H1 (cell line): Measurements from ENCODE around the gene HEATR9. TPM values are rescaled to one million over a fixed set of nuclear protein-coding genes. Genes with fewer than 3 reads are reported as not detected.

ENCODE experiments used
- CTCF ChIA-PET: fragments of 300-600 bp; sonication (Branson Sonifier 250); formaldehyde crosslinking; loops from one replicate; lab custom pipeline; 2021; ENCODE audit not compliant: partially characterized antibody; lab: Charles Lee
- POLR2A ChIA-PET: fragments of 300-600 bp; sonication (Branson Sonifier 250); formaldehyde crosslinking; loops from one replicate; lab custom pipeline; 2021; ENCODE audit warnings: inconsistent platforms; ENCODE audit not compliant: partially characterized antibody; lab: Charles Lee
- DNase-seq, 2 experiments: peaks; one replicate each; pipeline versions ENCODE4 v3.0.0 to v3.0.0-alpha.2; 2010 to 2022; ENCODE audit warnings: low spot score in 2 of 2, low read depth in 1 of 2, mixed read lengths in 1 of 2
- FAIRE-seq: peaks from 2 replicates; lab custom pipeline; 2011; peaks lifted over from hg19 to GRCh38; lab: Jason Lieb, UNC
- H2AFZ ChIP-seq: 2 replicates; pipeline ENCODE4 v1.8.1; 2012; ENCODE audit warnings: low read length, inconsistent platforms
- H2AK5ac ChIP-seq: 2 replicates; pipeline ENCODE4 v1.6.1; 2013; ENCODE audit warnings: low read depth, low read length
- H2BK120ac ChIP-seq: replicated peaks from 2 replicates; pipeline ENCODE3; 2013; ENCODE audit warnings: low read depth, low read length, inconsistent platforms
- H2BK12ac ChIP-seq: 2 replicates; pipeline ENCODE4 v1.6.1; 2013; ENCODE audit warnings: low read depth, low read length
- H2BK15ac ChIP-seq: 2 replicates; pipeline ENCODE4 v1.6.1; 2013; ENCODE audit warnings: low read length
- H2BK20ac ChIP-seq: 2 replicates; pipeline ENCODE4 v1.6.1; 2013; ENCODE audit warnings: low read length
- H2BK5ac ChIP-seq: 2 replicates; pipeline ENCODE4 v1.6.1; 2013; ENCODE audit warnings: low read depth, low read length
- H3K14ac ChIP-seq: 2 replicates; pipeline ENCODE4 v1.6.1; 2013; ENCODE audit warnings: inconsistent platforms; ENCODE audit not compliant: insufficient read length
- H3K18ac ChIP-seq: 2 replicates; pipeline ENCODE4 v1.6.1; 2013; ENCODE audit warnings: low read length; ENCODE audit errors: extremely low read depth
- H3K23ac ChIP-seq: 2 replicates; pipeline ENCODE4 v1.6.1; 2013; ENCODE audit warnings: inconsistent platforms; ENCODE audit not compliant: insufficient read length
- H3K23me2 ChIP-seq: 2 replicates; pipeline ENCODE4 v1.6.1; 2013; ENCODE audit warnings: low read depth, low read length
- H3K27ac ChIP-seq: 2 replicates; pipeline ENCODE4 v1.6.1; 2011; ENCODE audit warnings: low read depth, low read length, inconsistent platforms
- H3K27me3 ChIP-seq, 4 experiments: replicated peaks in 1 of 4; 1 replicate in 1 of 4; 2 replicates in 3 of 4; pipeline versions ENCODE4 v1.6.1 to v1.8.1; 2011 to 2013; ENCODE audit warnings: low read length in 3 of 4, mild to moderate bottlenecking in 3 of 4, inconsistent platforms in 2 of 4, mixed read lengths in 2 of 4, moderate library complexity in 1 of 4; ENCODE audit not compliant: control insufficient read depth in 3 of 4, insufficient read depth in 3 of 4; ENCODE audit errors: extremely low read depth in 1 of 4
- H3K36me3 ChIP-seq, 4 experiments: 2 replicates each; pipeline versions ENCODE4 v1.6.1 to v1.8.1; 2011 to 2013; ENCODE audit warnings: mild to moderate bottlenecking in 4 of 4, low read length in 3 of 4, moderate library complexity in 2 of 4, control low read depth in 1 of 4, inconsistent platforms in 1 of 4; ENCODE audit not compliant: insufficient read depth in 4 of 4, control insufficient read depth in 2 of 4
- H3K4ac ChIP-seq: replicated peaks from 2 replicates; pipeline ENCODE3; 2013; ENCODE audit warnings: low read length, low read depth, mixed read lengths, inconsistent platforms; ENCODE audit not compliant: insufficient read length
- H3K4me1 ChIP-seq, 4 experiments: replicated peaks in 1 of 4; 1 replicate in 1 of 4; 2 replicates in 3 of 4; pipeline versions ENCODE4 v1.6.1 to v1.8.1; 2011 to 2013; ENCODE audit warnings: low read length in 3 of 4, inconsistent platforms in 2 of 4, mixed read lengths in 1 of 4; ENCODE audit not compliant: insufficient read depth in 4 of 4, control insufficient read depth in 3 of 4
- H3K4me2 ChIP-seq, 2 experiments: 2 replicates each; pipeline versions ENCODE4 v1.6.1 to v1.8.1; 2011 to 2013; ENCODE audit warnings: low read depth in 2 of 2, low read length in 2 of 2, control low read depth in 1 of 2, inconsistent platforms in 1 of 2, mild to moderate bottlenecking in 1 of 2; ENCODE audit not compliant: insufficient read depth in 1 of 2
- H3K4me3 ChIP-seq, 4 experiments: fragments of 200-600, 300-600 bp in 1 of 4; sonication (generic), shearing (Covaris generic), sonication (Bioruptor Twin) in 1 of 4; 2 replicates each; pipeline versions ENCODE4 v1.5.1 to v1.8.1; 2011 to 2016; ENCODE audit warnings: low read length in 4 of 4, low read depth in 3 of 4, control low read depth in 2 of 4, inconsistent platforms in 2 of 4, mild to moderate bottlenecking in 2 of 4, mixed read lengths in 1 of 4, moderate library complexity in 1 of 4; ENCODE audit not compliant: insufficient read depth in 2 of 4; ENCODE audit errors: extremely low read depth in 1 of 4
- H3K56ac ChIP-seq: replicated peaks from 2 replicates; pipeline ENCODE3; 2013; ENCODE audit warnings: low read depth, mild to moderate bottlenecking, mixed read lengths, low read length, inconsistent platforms; ENCODE audit not compliant: insufficient read length
- H3K79me1 ChIP-seq: 2 replicates; pipeline ENCODE4 v1.6.1; 2013; ENCODE audit warnings: low read depth, low read length, control low read depth
- H3K79me2 ChIP-seq, 2 experiments: 2 replicates each; pipeline versions ENCODE4 v1.6.1 to v1.8.1; 2012 to 2013; ENCODE audit warnings: low read length in 2 of 2, mild to moderate bottlenecking in 2 of 2, inconsistent platforms in 1 of 2; ENCODE audit not compliant: insufficient read depth in 2 of 2, control insufficient read depth in 1 of 2
- H3K9ac ChIP-seq, 4 experiments: replicated peaks in 1 of 4; 1 replicate in 1 of 4; 2 replicates in 3 of 4; pipeline versions ENCODE4 v1.6.1 to v1.8.1; 2011 to 2013; ENCODE audit warnings: low read depth in 3 of 4, low read length in 3 of 4, control low read depth in 2 of 4, mild to moderate bottlenecking in 2 of 4, moderate library complexity in 2 of 4, inconsistent platforms in 1 of 4; ENCODE audit errors: extremely low read depth in 1 of 4
- H3K9me3 ChIP-seq, 2 experiments: 2 replicates each; pipeline versions ENCODE4 v1.6.1 to v1.8.1; 2012 to 2013; ENCODE audit warnings: mild to moderate bottlenecking in 2 of 2, moderate library complexity in 2 of 2, control low read depth in 1 of 2, inconsistent platforms in 1 of 2, low read depth in 1 of 2, low read length in 1 of 2, mixed read lengths in 1 of 2; ENCODE audit not compliant: insufficient read depth in 2 of 2
- H4K20me1 ChIP-seq, 2 experiments: replicated peaks in 1 of 2; 2 replicates each; pipeline versions ENCODE3 to v1.8.1; 2011 to 2013; ENCODE audit warnings: inconsistent platforms in 2 of 2, low read length in 2 of 2, mild to moderate bottlenecking in 1 of 2; ENCODE audit not compliant: insufficient read depth in 2 of 2, control insufficient read depth in 1 of 2
- H4K5ac ChIP-seq: 2 replicates; pipeline ENCODE4 v1.6.1; 2013; ENCODE audit warnings: low read length, low read depth, mixed read lengths, inconsistent platforms; ENCODE audit not compliant: insufficient read length
- H4K8ac ChIP-seq: 2 replicates; pipeline ENCODE4 v1.8.0; 2013; ENCODE audit warnings: mild to moderate bottlenecking, moderate library complexity, low read length, inconsistent platforms; ENCODE audit not compliant: insufficient read depth; ENCODE audit errors: extremely low read depth
- H4K91ac ChIP-seq: replicated peaks from 2 replicates; pipeline ENCODE3; 2013; ENCODE audit warnings: low read length, mixed read lengths, inconsistent platforms; ENCODE audit not compliant: insufficient read length
- CREB1 ChIP-seq: IDR thresholded peaks from 2 replicates; pipeline ENCODE4 v1.6.1; 2012; ENCODE audit warnings: inconsistent platforms
- CTBP2 ChIP-seq: IDR thresholded peaks from 2 replicates; pipeline ENCODE4 v1.7.0; 2011; ENCODE audit warnings: borderline replicate concordance, mild to moderate bottlenecking, moderate library complexity, mixed read lengths, low read length; ENCODE audit not compliant: insufficient read depth, insufficient read length
- HDAC2 ChIP-seq, 2 experiments: fragments of 300-600 bp in 1 of 2; sonication (generic) in 1 of 2; IDR thresholded peaks; 2 replicates each; pipeline ENCODE4 v1.6.1; 2011 to 2012; ENCODE audit warnings: low read depth in 2 of 2, low read length in 2 of 2, mild to moderate bottlenecking in 2 of 2, moderate library complexity in 2 of 2, borderline replicate concordance in 1 of 2, inconsistent platforms in 1 of 2
- JUND ChIP-seq: IDR thresholded peaks from 2 replicates; pipeline ENCODE4 v1.6.1; 2011; ENCODE audit warnings: mild to moderate bottlenecking, improper control_type of control experiment, low read length
- PHF8 ChIP-seq: fragments of 200-600 bp; sonication (generic); conservative IDR thresholded peaks from 2 replicates; pipeline ENCODE4 v1.7.1; 2012; ENCODE audit warnings: low read depth, mild to moderate bottlenecking, inconsistent platforms, low read length, moderate library complexity
- RXRA ChIP-seq: IDR thresholded peaks from 2 replicates; pipeline ENCODE4 v1.6.1; 2011; ENCODE audit warnings: low read depth, mild to moderate bottlenecking, low read length, moderate library complexity; ENCODE audit not compliant: insufficient read depth
- SIX5 ChIP-seq: IDR thresholded peaks from 2 replicates; pipeline ENCODE4 v1.6.1; 2011; ENCODE audit warnings: mild to moderate bottlenecking, low read depth, low read length
- SRF ChIP-seq: IDR thresholded peaks from 2 replicates; pipeline ENCODE4 v1.6.1; 2011; ENCODE audit warnings: mild to moderate bottlenecking, low read depth, low read length, moderate library complexity
- SUZ12 ChIP-seq: fragments of 200-600 bp; sonication (generic); IDR thresholded peaks from 2 replicates; pipeline ENCODE4 v1.6.1; 2012; ENCODE audit warnings: mild to moderate bottlenecking, inconsistent platforms, low read length, moderate library complexity, mixed read lengths
- TEAD4 ChIP-seq: IDR thresholded peaks from 2 replicates; pipeline ENCODE4 v1.6.1; 2012; ENCODE audit warnings: low read depth, low read length, inconsistent platforms, mixed read lengths
- YY1 ChIP-seq: IDR thresholded peaks from 2 replicates; pipeline ENCODE4 v1.6.1; 2011; ENCODE audit warnings: low read depth, mild to moderate bottlenecking, low read length
- WGBS, 2 experiments: shearing (Covaris generic) in 1 of 2; methylation state at CpG; one replicate each; pipeline versions ENCODE4 v1.1.6 to v1.1.7; 2013 to 2015; ENCODE audit warnings: low lambda C conversion rate in 2 of 2, mixed read lengths in 2 of 2, inconsistent platforms in 1 of 2, low coverage in 1 of 2, missing lambda C conversion rate in 1 of 2; ENCODE audit not compliant: insufficient replicate concordance in 2 of 2, insufficient coverage in 1 of 2, insufficient read length in 1 of 2; ENCODE audit errors: extremely low coverage in 1 of 2, missing lambda C conversion rate in 1 of 2; 5-methylcytosine and 5-hydroxymethylcytosine counted together
- polyA plus RNA-seq, 7 experiments: library from polyadenylated mRNA; depleted of rRNA in 3 of 7; stranded (reverse) in 5 of 7; unstranded in 2 of 7; fragments of >200 nt in 5 of 7; fragments of 200-250 nt in 2 of 7; gene quantifications; 1 replicate in 5 of 7; 2 replicates in 1 of 7; 4 replicates in 1 of 7; pipeline versions ENCODE4 v1.2.1 to v1.2.3, GENCODE V29; 2011 to 2013; ENCODE audit warnings: missing spikeins in 2 of 7, mixed read lengths in 2 of 7
- total RNA-seq: library from RNA; stranded (reverse); fragmentation: NEBNext Ultra II Directional; extraction: Animal tissue kit (Norgen Biotek cat#: 25700); gene quantifications from 2 replicates; pipeline ENCODE4 v1.2.1, GENCODE V29; 2021
- TF ChIP-seq, protein P1 (sequence below): IDR thresholded peaks from 2 replicates; pipeline ENCODE4 v1.6.1; 2012; ENCODE audit warnings: low read length, inconsistent platforms
- TF ChIP-seq, protein P2 (sequence below): IDR thresholded peaks from 2 replicates; pipeline ENCODE4 v1.6.1; 2012; ENCODE audit warnings: inconsistent platforms

The HEATR9 gene
- total and polyA plus RNA-seq, 2 of the 8 experiments (the other 6 are each of a cell fraction or from before 2014, with no cell fraction given): not detected

DNA sequence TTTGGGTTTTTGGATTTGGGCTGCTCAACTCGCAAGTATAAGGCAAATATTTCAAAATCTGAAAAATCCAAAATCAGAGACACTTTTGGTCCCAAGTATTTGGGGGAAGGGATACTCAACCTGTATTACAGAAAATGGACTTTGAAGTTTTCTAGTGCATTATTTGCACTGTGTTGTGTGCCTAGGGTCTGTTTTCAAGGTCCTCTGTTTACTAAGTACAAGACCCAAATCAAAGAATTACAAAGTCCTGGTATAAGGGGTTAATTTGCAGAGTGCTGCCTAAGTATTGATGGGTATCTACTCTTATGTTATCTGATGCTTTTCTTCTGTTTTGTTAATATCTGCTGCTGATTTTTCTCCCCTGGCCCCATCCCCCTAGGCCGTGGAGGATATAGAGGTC is 25.0 kb downstream of the HEATR9 start:
- Histone ChIP-seq H3K36me3 (peaks cover 39 to 97% (median 72%) of the 10 kb centered on the region in 4 experiments), H3K23ac (no peak overlapping the region)
- TF ChIP-seq SRF (no peak), PHF8 (no peak), RXRA (no peak), JUND (no peak), SIX5 (no peak), YY1 (no peak), TEAD4 (no peak), SUZ12 (no peak), HDAC2 (IDR thresholded peaks at IDR 0.05; ENCODE audit: borderline replicate concordance in 1 of 2, low read depth in 2 of 2, low read length in 2 of 2) (no peak), CTBP2 (no peak), CREB1 (no peak)
- TF ChIP-seq, protein P1, sequence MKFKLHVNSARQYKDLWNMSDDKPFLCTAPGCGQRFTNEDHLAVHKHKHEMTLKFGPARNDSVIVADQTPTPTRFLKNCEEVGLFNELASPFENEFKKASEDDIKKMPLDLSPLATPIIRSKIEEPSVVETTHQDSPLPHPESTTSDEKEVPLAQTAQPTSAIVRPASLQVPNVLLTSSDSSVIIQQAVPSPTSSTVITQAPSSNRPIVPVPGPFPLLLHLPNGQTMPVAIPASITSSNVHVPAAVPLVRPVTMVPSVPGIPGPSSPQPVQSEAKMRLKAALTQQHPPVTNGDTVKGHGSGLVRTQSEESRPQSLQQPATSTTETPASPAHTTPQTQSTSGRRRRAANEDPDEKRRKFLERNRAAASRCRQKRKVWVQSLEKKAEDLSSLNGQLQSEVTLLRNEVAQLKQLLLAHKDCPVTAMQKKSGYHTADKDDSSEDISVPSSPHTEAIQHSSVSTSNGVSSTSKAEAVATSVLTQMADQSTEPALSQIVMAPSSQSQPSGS: no peak
- TF ChIP-seq, protein P2, sequence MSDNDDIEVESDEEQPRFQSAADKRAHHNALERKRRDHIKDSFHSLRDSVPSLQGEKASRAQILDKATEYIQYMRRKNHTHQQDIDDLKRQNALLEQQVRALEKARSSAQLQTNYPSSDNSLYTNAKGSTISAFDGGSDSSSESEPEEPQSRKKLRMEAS: no peak

More for the DNA sequence above, 25.0 kb downstream of the HEATR9 start:
- Histone ChIP-seq H2AK5ac (no peak overlapping the region), H3K79me2 (no peaks in the 10 kb centered on the region), H2AFZ (no peak overlapping the region), H4K20me1 (peaks cover 3 to 6% of the 10 kb centered on the region in 2 experiments), H2BK12ac (no peak overlapping the region), H2BK120ac (no peak overlapping the region), H4K5ac (no peak overlapping the region), H3K18ac (no peak overlapping the region), H3K4me1 (no peaks in the 10 kb centered on the region), H3K4me3 (no peak overlapping the region), H4K8ac (no peak overlapping the region), H3K23me2 (no peaks in the 10 kb centered on the region), H3K27me3 (no peaks in the 10 kb centered on the region; a peak in 1 of 7 replicates), H3K56ac (no peak overlapping the region), H3K9ac (no peak overlapping the region), H3K79me1 (no peaks in the 10 kb centered on the region), H2BK20ac (no peak overlapping the region), H3K4me2 (no peak overlapping the region), H3K4ac (no peak overlapping the region), H3K27ac (no peak overlapping the region), H3K9me3 (no peaks in the 10 kb centered on the region), H4K91ac (no peak overlapping the region), H2BK15ac (no peak overlapping the region), H3K14ac (no peak overlapping the region), H2BK5ac (no peak overlapping the region)
- WGBS, 2 experiments: 79% methylated on average over 2 of the region's 2 CpGs; no CpG with 5 or more reads in 1 of the 2 experiments
- DNase-seq (no peak), FAIRE-seq (no peak)
- ChIA-PET POLR2A (interaction anchor here (3.1 kb wide), 1 partner anchor 12 kb away, joined by 24 read pairs; no protein-coding TSS in a partner anchor), CTCF (no interaction called here)
